Upper lobe of left lung (tissue), 4 donors: ENCODE results near the gene KCNT1.

Experiments used
- POLR2A ChIP-seq, 4 donors: fragments of 450-650 bp; IDR thresholded peaks; one replicate each; pipeline ENCODE4 v1.5.1; 2016 to 2017; ENCODE audit warnings: antibody characterized with exemption in 4 of 4, mild to moderate bottlenecking in 2 of 4
- POLR2AphosphoS5 ChIP-seq, 2 donors: sonication (generic); formaldehyde crosslinking; IDR thresholded peaks; one replicate each; pipeline ENCODE4 v1.5.1; 2017; ENCODE audit warnings: antibody characterized with exemption in 2 of 2
- TF ChIP-seq, protein P1 (sequence below), 6 experiments: fragments of 450-650 bp in 4 of 6; fragments of 200-600 bp in 2 of 6; sonication (generic) in 2 of 6; IDR thresholded peaks; one replicate each; pipeline ENCODE4 v1.5.1; 2016 to 2019; ENCODE audit warnings: antibody characterized with exemption in 6 of 6

DNA sequence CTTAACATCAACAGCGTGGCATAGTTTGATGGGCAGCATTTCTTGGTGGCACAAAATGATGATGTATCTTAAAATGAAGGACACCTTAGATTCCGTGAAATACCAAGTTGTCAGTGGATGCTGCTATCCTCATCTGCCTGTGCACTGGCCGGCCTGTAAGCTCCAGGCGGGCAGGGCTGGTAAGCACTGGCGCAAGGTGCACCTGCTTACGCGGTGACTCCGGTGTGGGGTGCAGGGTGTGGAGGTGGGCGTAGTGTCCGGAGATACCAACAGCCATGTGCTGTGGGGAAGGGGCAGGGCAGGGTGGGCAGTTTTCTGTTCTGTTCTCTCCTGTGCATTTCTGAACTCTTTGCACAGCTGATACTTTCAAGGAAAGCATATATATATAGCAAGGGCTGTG, 101.5 kb downstream of the KCNT1 start:
- TF ChIP-seq, protein P1, sequence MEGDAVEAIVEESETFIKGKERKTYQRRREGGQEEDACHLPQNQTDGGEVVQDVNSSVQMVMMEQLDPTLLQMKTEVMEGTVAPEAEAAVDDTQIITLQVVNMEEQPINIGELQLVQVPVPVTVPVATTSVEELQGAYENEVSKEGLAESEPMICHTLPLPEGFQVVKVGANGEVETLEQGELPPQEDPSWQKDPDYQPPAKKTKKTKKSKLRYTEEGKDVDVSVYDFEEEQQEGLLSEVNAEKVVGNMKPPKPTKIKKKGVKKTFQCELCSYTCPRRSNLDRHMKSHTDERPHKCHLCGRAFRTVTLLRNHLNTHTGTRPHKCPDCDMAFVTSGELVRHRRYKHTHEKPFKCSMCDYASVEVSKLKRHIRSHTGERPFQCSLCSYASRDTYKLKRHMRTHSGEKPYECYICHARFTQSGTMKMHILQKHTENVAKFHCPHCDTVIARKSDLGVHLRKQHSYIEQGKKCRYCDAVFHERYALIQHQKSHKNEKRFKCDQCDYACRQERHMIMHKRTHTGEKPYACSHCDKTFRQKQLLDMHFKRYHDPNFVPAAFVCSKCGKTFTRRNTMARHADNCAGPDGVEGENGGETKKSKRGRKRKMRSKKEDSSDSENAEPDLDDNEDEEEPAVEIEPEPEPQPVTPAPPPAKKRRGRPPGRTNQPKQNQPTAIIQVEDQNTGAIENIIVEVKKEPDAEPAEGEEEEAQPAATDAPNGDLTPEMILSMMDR (IDR thresholded peaks at IDR 0.05): no peak
- no peak for TF ChIP-seq POLR2A (IDR thresholded peaks at IDR 0.05)
- TF ChIP-seq POLR2AphosphoS5 (IDR thresholded peaks at IDR 0.05): no peak
